ENCODE data around the gene PHF12. TPM values are rescaled to one million over a fixed set of nuclear protein-coding genes. Genes with fewer than 3 reads are reported as not detected.
"Not testable (repeated sequence)": the region's sequence is repeated elsewhere in the genome, so short reads cannot be mapped to it uniquely, and the experiment has no call there.

PHF12 gene
- total RNA-seq, 1 donor from 2014 or later, result 10.6 TPM

- no peak for DNase-seq (ENCODE audit: low read depth, low spot score)
These were observed 66.0 kb downstream of the PHF12 start for GRCh38 chr17:28885363-28885762.

GRCh38 chr17:28883967-28884702 is 67.2 kb downstream of the PHF12 start:
- DNase-seq (ENCODE audit: low read depth, low spot score), result no peak

- no peak for DNase-seq (ENCODE audit: low read depth, low spot score)
These were observed 69.0 kb downstream of the PHF12 start for GRCh38 chr17:28882154-28882895.

- DNase-seq (ENCODE audit: low read depth, low spot score), result no peak
These were observed 69.7 kb downstream of the PHF12 start for GRCh38 chr17:28881533-28882056.

GRCh38 chr17:28880572-28880945 is 70.8 kb downstream of the PHF12 start:
- no peak for DNase-seq (ENCODE audit: low read depth, low spot score)

GRCh38 chr17:28879886-28880571 is 71.3 kb downstream of the PHF12 start:
- no peak for DNase-seq (ENCODE audit: low read depth, low spot score)

- no peak for DNase-seq (ENCODE audit: low read depth, low spot score)
These were observed 72.3 kb downstream of the PHF12 start for GRCh38 chr17:28878981-28879380.

GRCh38 chr17:28878158-28878910 is 73.0 kb downstream of the PHF12 start:
- no peak for DNase-seq (ENCODE audit: low read depth, low spot score)

GRCh38 chr17:28877150-28877711 is 74.1 kb downstream of the PHF12 start:
- not testable (repeated sequence) for DNase-seq (ENCODE audit: low read depth, low spot score)

- DNase-seq (ENCODE audit: low read depth, low spot score), result no peak
These were observed 75.3 kb downstream of the PHF12 start for GRCh38 chr17:28875848-28876550.

GRCh38 chr17:28874750-28875149 is 76.6 kb downstream of the PHF12 start:
- DNase-seq (ENCODE audit: low read depth, low spot score), result no peak

GRCh38 chr17:28873839-28874238 is 77.5 kb downstream of the PHF12 start:
- DNase-seq (ENCODE audit: low read depth, low spot score), result no peak

- no peak for DNase-seq (ENCODE audit: low read depth, low spot score)
These were observed 80.2 kb downstream of the PHF12 start for GRCh38 chr17:28871056-28871579.

GRCh38 chr17:28867276-28867675 is 84.0 kb downstream of the PHF12 start:
- DNase-seq (ENCODE audit: low read depth, low spot score), result no peak

GRCh38 chr17:28865946-28866752 is 85.2 kb downstream of the PHF12 start:
- peak; percentile 44 for DNase-seq (ENCODE audit: low read depth, low spot score)

- no peak for DNase-seq (ENCODE audit: low read depth, low spot score)
These were observed 86.1 kb downstream of the PHF12 start for GRCh38 chr17:28864991-28865849.

GRCh38 chr17:28863953-28864352 is 87.4 kb downstream of the PHF12 start:
- no peak for DNase-seq (ENCODE audit: low read depth, low spot score)

GRCh38 chr17:28862561-28862960 is 88.8 kb downstream of the PHF12 start:
- no peak for DNase-seq (ENCODE audit: low read depth, low spot score)
